Endodermal cell (in vitro differentiated cells): ENCODE results near the gene SSH2. TPM values are rescaled to one million over a fixed set of nuclear protein-coding genes. Genes with fewer than 3 reads are reported as not detected.

Experiments used
- DNase-seq: peaks from one replicate; pipeline ENCODE4 v3.0.0-alpha.2; 2017
- H3K27ac ChIP-seq: 2 replicates; pipeline ENCODE4 v1.5.1; 2013; ENCODE audit warnings: mild to moderate bottlenecking, low read depth, low read length, moderate library complexity
- H3K27me3 ChIP-seq: 2 replicates; pipeline ENCODE4 v1.6.1; 2013; ENCODE audit warnings: mild to moderate bottlenecking, low read length, moderate library complexity; ENCODE audit not compliant: insufficient read depth, control insufficient read depth, poor library complexity, severe bottlenecking
- H3K36me3 ChIP-seq: 2 replicates; pipeline ENCODE4 v1.7.0; 2013; ENCODE audit warnings: mild to moderate bottlenecking, low read length, moderate library complexity; ENCODE audit not compliant: control insufficient read depth, insufficient read depth
- H3K4me1 ChIP-seq: one replicate; pipeline ENCODE4 v1.7.0; 2013; ENCODE audit warnings: low read length; ENCODE audit not compliant: control insufficient read depth, insufficient read depth
- H3K4me3 ChIP-seq: 2 replicates; pipeline ENCODE4 v1.5.1; 2013; ENCODE audit warnings: mild to moderate bottlenecking, low read length, moderate library complexity
- H3K9ac ChIP-seq: 2 replicates; pipeline ENCODE4 v1.6.1; 2013; ENCODE audit warnings: mild to moderate bottlenecking, low read length, moderate library complexity; ENCODE audit not compliant: poor library complexity, severe bottlenecking; ENCODE audit errors: extremely low read depth
- H3K9me3 ChIP-seq: 2 replicates; pipeline ENCODE4 v1.6.1; 2013; ENCODE audit warnings: mild to moderate bottlenecking, low read length, moderate library complexity; ENCODE audit not compliant: control insufficient read depth
- H3K27ac Mint-ChIP-seq: 2 replicates; pipeline ENCODE4 v1.8.0; 2020; ENCODE audit warnings: mixed read lengths
- H3K27me3 Mint-ChIP-seq: 2 replicates; pipeline ENCODE4 v1.8.0; 2021; ENCODE audit warnings: mild to moderate bottlenecking, mixed read lengths; ENCODE audit not compliant: insufficient read depth
- H3K36me3 Mint-ChIP-seq: 2 replicates; pipeline ENCODE4 v1.8.0; 2020; ENCODE audit warnings: low read depth, mixed read lengths
- H3K4me1 Mint-ChIP-seq: 2 replicates; pipeline ENCODE4 v1.8.0; 2020; ENCODE audit warnings: mixed read lengths
- H3K4me3 Mint-ChIP-seq: 2 replicates; pipeline ENCODE4 v1.8.0; 2020; ENCODE audit warnings: mild to moderate bottlenecking, moderate library complexity, mixed read lengths
- H3K9me3 Mint-ChIP-seq: 2 replicates; pipeline ENCODE4 v1.8.0; 2020; ENCODE audit warnings: mild to moderate bottlenecking, mixed read lengths
- CTCF ChIP-seq: fragments of 200-600 bp; sonication (generic); conservative IDR thresholded peaks from 2 replicates; pipeline ENCODE4 v1.5.0; 2021; ENCODE audit warnings: antibody characterized with exemption, mild to moderate bottlenecking
- WGBS, 2 experiments: methylation state at CpG; one replicate each; pipeline versions ENCODE4 v1.1.5 to v1.1.7; 2013; ENCODE audit warnings: missing lambda C conversion rate in 2 of 2, mixed read lengths in 1 of 2; ENCODE audit not compliant: insufficient coverage in 1 of 2, insufficient read length in 1 of 2; 5-methylcytosine and 5-hydroxymethylcytosine counted together
- total RNA-seq, 2 donors: library from RNA; stranded (reverse); fragmentation: NEBNext Ultra II Directional in 1 of 2; extraction: Animal tissue kit (Norgen Biotek cat#: 25700) in 1 of 2; gene quantifications; 2 replicates in 1 of 2; 3 replicates in 1 of 2; pipeline ENCODE4 v1.2.1, GENCODE V29; 2021

Gene SSH2
- total RNA-seq, 2 donors from 2014 or later: 11.3 to 13.5 TPM

- H3K9me3 Mint-ChIP-seq: no peaks in the 10 kb centered on the region
- no peaks in the 10 kb centered on the region for H3K9me3 ChIP-seq
- H3K36me3 Mint-ChIP-seq: no peaks in the 10 kb centered on the region
- peaks cover 4% of the 10 kb centered on the region for H3K4me1 Mint-ChIP-seq
- no peak overlapping the region for H3K4me3 Mint-ChIP-seq
- no peaks in the 10 kb centered on the region for H3K27me3 Mint-ChIP-seq
- peak overlapping the region; percentile 48 for H3K27ac Mint-ChIP-seq
- no peak overlapping the region for H3K4me3 ChIP-seq
- H3K27ac ChIP-seq: no peak overlapping the region
- H3K4me1 ChIP-seq: no peaks in the 10 kb centered on the region
- no peak for TF ChIP-seq CTCF
- no peaks in the 10 kb centered on the region for H3K27me3 ChIP-seq
- no peak overlapping the region for H3K9ac ChIP-seq
- no peaks in the 10 kb centered on the region for H3K36me3 ChIP-seq
- no peak for DNase-seq
- WGBS, 2 experiments: 100% methylated on average over 1 of the region's 1 CpG
Observed at GRCh38 chr17:29643817-29644160, 286.2 kb downstream of the SSH2 start.

DNA sequence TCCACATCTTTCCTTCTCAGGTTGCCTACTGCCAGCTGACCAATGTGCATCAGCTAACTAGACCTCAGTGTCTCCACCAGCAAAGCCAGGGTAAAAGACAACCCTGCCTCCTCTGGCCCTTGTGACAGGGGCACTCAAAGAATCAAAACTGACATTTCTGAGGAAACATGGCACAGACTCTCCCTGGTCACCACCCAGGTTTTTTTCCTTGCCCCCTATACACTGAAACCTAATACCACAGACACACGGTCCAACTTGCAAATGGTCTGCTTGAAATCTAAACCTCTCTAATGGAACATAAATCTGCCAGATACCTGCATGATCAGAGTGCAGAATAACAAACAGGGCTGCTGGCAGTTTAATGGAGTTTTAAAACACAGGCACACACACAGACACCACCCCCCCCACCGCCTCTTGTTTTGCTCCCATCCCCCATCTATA is 287.8 kb downstream of the SSH2 start:
- Mint-ChIP-seq H3K4me3 (no peak overlapping the region), H3K36me3 (no peaks in the 10 kb centered on the region), H3K9me3 (no peaks in the 10 kb centered on the region), H3K27ac (peak overlapping the region; percentile 2), H3K4me1 (peaks cover 4% of the 10 kb centered on the region), H3K27me3 (no peaks in the 10 kb centered on the region)
- Histone ChIP-seq H3K27me3 (no peaks in the 10 kb centered on the region), H3K4me1 (no peaks in the 10 kb centered on the region), H3K27ac (no peak overlapping the region), H3K9me3 (no peaks in the 10 kb centered on the region), H3K9ac (no peak overlapping the region), H3K4me3 (no peak overlapping the region), H3K36me3 (no peaks in the 10 kb centered on the region)
- no peak for DNase-seq
- no peak for TF ChIP-seq CTCF
- WGBS, 2 experiments: 81 to 88% methylated on average over 1 of the region's 2 CpGs

DNA sequence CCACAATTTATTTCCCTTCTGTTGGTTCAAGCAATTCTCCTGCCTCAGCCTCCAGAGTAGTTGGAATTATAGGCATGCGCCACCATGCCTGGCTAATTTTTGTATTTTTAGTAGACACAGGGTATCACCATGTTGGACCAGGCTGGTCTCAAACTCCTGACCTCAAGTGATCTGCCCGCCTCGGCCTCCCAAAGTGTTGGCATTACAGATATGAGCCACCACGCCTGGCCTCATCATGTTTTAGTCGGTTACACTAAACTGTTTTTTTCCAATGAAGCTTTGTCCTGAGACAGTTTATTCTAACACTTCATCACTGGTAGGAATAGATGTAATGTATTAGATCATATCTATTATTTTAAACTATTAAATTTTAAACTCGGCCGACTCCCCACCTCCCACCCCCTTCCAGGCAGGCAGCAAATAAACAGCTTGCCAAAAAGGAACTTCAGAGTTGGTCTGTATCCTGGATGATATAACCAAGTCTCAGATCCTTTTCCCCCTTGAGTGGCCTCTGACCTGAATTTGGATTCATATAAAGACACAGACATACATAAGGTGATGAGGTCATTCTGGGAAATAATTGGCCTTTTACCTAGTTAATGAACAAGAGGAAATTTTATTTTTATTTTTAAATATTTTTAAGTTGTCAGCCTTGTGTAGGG is 288.9 kb downstream of the SSH2 start:
- Mint-ChIP-seq H3K27me3 (no peaks in the 10 kb centered on the region), H3K4me1 (peaks cover 6% of the 10 kb centered on the region), H3K4me3 (no peak overlapping the region), H3K27ac (no peak overlapping the region), H3K36me3 (peaks cover 5% of the 10 kb centered on the region), H3K9me3 (no peaks in the 10 kb centered on the region)
- no peak for TF ChIP-seq CTCF
- Histone ChIP-seq H3K4me3 (no peak overlapping the region), H3K9ac (no peak overlapping the region), H3K36me3 (peaks cover under 1% of the 10 kb centered on the region), H3K9me3 (no peaks in the 10 kb centered on the region), H3K27me3 (no peaks in the 10 kb centered on the region), H3K4me1 (no peaks in the 10 kb centered on the region), H3K27ac (no peak overlapping the region)
- 88 to 92% methylated on average over 4 to 7 of the region's 7 CpGs for WGBS, 2 experiments
- no peak for DNase-seq
